ENCODE results near the gene KIF1A.

The KIF1A gene

DNA sequence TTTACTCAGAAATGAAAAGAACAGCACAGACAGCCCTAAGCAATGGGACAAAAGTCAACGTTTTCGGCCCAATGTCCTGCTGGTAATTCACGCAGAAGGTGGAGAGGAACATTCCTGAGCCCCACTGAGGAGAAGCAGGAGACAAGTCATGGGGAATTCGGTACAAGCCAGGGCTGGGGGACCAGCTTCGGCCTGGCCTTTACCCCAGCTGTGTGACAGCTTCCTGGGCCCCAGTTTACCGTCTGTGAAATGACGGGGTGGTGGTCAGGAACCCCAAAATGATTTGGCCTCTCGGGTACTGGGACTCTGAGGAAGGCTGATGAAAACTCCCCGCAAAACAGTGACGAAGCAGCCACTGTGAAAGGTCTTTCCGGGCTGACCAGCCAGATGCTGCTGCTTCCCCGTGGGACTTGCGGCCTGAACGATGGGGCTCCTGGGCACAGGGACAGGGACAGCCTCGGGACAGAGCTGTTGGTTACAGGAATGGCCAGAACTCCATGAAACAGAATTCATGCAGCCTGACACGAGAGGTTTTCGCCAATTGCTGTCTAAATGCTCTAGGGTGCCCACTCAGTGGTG, 21.6 kb downstream of the KIF1A start:
- DNase-seq (ENCODE audit: low read depth in 1 of 2, low spot score in 1 of 2): no peak
- Histone ChIP-seq H3K27me3 (ENCODE audit: insufficient read depth, poor library complexity, severe bottlenecking) (no peaks in the 10 kb centered on the region), H3K27ac (replicated peaks) (no peak overlapping the region), H3K4me3 (replicated peaks; ENCODE audit: insufficient read depth, low read length) (no peak overlapping the region)
- TF ChIP-seq, protein P1, sequence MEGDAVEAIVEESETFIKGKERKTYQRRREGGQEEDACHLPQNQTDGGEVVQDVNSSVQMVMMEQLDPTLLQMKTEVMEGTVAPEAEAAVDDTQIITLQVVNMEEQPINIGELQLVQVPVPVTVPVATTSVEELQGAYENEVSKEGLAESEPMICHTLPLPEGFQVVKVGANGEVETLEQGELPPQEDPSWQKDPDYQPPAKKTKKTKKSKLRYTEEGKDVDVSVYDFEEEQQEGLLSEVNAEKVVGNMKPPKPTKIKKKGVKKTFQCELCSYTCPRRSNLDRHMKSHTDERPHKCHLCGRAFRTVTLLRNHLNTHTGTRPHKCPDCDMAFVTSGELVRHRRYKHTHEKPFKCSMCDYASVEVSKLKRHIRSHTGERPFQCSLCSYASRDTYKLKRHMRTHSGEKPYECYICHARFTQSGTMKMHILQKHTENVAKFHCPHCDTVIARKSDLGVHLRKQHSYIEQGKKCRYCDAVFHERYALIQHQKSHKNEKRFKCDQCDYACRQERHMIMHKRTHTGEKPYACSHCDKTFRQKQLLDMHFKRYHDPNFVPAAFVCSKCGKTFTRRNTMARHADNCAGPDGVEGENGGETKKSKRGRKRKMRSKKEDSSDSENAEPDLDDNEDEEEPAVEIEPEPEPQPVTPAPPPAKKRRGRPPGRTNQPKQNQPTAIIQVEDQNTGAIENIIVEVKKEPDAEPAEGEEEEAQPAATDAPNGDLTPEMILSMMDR (IDR thresholded peaks at IDR 0.05; ENCODE audit: insufficient read depth, low read length): no peak
- TF ChIP-seq, protein P2, sequence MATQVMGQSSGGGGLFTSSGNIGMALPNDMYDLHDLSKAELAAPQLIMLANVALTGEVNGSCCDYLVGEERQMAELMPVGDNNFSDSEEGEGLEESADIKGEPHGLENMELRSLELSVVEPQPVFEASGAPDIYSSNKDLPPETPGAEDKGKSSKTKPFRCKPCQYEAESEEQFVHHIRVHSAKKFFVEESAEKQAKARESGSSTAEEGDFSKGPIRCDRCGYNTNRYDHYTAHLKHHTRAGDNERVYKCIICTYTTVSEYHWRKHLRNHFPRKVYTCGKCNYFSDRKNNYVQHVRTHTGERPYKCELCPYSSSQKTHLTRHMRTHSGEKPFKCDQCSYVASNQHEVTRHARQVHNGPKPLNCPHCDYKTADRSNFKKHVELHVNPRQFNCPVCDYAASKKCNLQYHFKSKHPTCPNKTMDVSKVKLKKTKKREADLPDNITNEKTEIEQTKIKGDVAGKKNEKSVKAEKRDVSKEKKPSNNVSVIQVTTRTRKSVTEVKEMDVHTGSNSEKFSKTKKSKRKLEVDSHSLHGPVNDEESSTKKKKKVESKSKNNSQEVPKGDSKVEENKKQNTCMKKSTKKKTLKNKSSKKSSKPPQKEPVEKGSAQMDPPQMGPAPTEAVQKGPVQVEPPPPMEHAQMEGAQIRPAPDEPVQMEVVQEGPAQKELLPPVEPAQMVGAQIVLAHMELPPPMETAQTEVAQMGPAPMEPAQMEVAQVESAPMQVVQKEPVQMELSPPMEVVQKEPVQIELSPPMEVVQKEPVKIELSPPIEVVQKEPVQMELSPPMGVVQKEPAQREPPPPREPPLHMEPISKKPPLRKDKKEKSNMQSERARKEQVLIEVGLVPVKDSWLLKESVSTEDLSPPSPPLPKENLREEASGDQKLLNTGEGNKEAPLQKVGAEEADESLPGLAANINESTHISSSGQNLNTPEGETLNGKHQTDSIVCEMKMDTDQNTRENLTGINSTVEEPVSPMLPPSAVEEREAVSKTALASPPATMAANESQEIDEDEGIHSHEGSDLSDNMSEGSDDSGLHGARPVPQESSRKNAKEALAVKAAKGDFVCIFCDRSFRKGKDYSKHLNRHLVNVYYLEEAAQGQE (IDR thresholded peaks at IDR 0.05; ENCODE audit: insufficient replicate concordance, low read depth): no peak
- no peak for TF ChIP-seq POLR2AphosphoS5 (IDR thresholded peaks at IDR 0.05; ENCODE audit: low read depth)
- no peak for TF ChIP-seq SPI1 (IDR thresholded peaks at IDR 0.05; ENCODE audit: borderline replicate concordance, low read depth)
- no peak for TF ChIP-seq GABPA (IDR thresholded peaks at IDR 0.05; ENCODE audit: low read depth)

DNA sequence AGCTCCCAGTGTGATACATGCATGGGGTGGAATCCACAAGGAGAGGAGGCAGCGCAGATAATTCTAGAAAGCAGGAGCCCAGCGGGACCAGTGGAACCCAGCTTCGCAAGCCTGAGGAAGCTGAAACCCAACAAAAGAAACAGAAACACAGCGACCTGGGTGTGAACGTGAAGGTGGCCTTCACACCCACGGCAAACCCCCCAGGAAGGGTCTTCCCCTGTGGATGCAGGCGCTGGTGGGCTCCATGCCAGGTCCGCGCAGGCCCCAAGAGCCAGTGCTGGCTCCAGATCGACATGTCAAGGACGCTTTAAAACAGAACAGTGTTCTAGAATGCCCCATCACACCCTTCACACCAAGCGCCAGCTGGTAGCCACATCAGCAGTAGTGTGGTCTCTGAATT, 22.1 kb downstream of the KIF1A start:
- H3K4me3 ChIP-seq (replicated peaks; ENCODE audit: insufficient read depth, low read length): no peak overlapping the region
- no peak for DNase-seq (ENCODE audit: low read depth in 1 of 2, low spot score in 1 of 2)
- TF ChIP-seq GABPA (IDR thresholded peaks at IDR 0.05; ENCODE audit: low read depth): no peak
- TF ChIP-seq SPI1 (IDR thresholded peaks at IDR 0.05; ENCODE audit: borderline replicate concordance, low read depth): no peak
- TF ChIP-seq, protein P2 (IDR thresholded peaks at IDR 0.05; ENCODE audit: insufficient replicate concordance, low read depth): no peak
- TF ChIP-seq POLR2AphosphoS5 (IDR thresholded peaks at IDR 0.05; ENCODE audit: low read depth): no peak
- TF ChIP-seq, protein P1 (IDR thresholded peaks at IDR 0.05; ENCODE audit: insufficient read depth, low read length): no peak
- no peak overlapping the region for H3K27ac ChIP-seq (replicated peaks)
- H3K27me3 ChIP-seq (ENCODE audit: insufficient read depth, poor library complexity, severe bottlenecking): no peaks in the 10 kb centered on the region

DNA sequence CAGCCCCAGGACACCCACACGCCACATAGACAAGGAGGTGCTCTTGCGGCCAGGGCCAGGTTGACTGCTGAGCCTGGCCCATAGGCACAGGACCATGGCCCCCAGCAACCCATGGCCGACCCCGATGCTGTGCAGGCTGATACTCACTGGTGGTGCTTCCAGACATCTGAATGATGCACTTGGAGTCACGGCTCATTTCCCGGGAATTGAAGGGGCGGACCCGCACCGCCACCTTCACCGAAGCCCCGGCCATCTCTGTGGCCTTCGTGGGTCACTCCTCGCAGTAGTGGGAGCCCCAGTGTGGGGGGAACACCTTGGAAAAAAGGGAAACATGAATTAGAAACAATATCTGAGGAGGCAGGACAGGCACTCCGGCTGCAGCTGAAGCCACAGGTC, 22.5 kb downstream of the KIF1A start:
- no peak for TF ChIP-seq GABPA (IDR thresholded peaks at IDR 0.05; ENCODE audit: low read depth)
- TF ChIP-seq, protein P1 (IDR thresholded peaks at IDR 0.05; ENCODE audit: insufficient read depth, low read length): no peak
- no peak for TF ChIP-seq SPI1 (IDR thresholded peaks at IDR 0.05; ENCODE audit: borderline replicate concordance, low read depth)
- no peak for TF ChIP-seq POLR2AphosphoS5 (IDR thresholded peaks at IDR 0.05; ENCODE audit: low read depth)
- TF ChIP-seq, protein P2 (IDR thresholded peaks at IDR 0.05; ENCODE audit: insufficient replicate concordance, low read depth): no peak
- no peaks in the 10 kb centered on the region for H3K27me3 ChIP-seq (ENCODE audit: insufficient read depth, poor library complexity, severe bottlenecking)
- DNase-seq (ENCODE audit: low read depth in 1 of 2, low spot score in 1 of 2): no peak
- no peak overlapping the region for H3K4me3 ChIP-seq (replicated peaks; ENCODE audit: insufficient read depth, low read length)
- H3K27ac ChIP-seq (replicated peaks): no peak overlapping the region

Data from HL-60 (cell line).